ENCODE results near the gene OSBP2. TPM values are rescaled to one million over a fixed set of nuclear protein-coding genes. Genes with fewer than 3 reads are reported as not detected.

OSBP2 gene
- polyA plus RNA-seq, 2 donors, result 2.5 to 2.7 TPM

DNA sequence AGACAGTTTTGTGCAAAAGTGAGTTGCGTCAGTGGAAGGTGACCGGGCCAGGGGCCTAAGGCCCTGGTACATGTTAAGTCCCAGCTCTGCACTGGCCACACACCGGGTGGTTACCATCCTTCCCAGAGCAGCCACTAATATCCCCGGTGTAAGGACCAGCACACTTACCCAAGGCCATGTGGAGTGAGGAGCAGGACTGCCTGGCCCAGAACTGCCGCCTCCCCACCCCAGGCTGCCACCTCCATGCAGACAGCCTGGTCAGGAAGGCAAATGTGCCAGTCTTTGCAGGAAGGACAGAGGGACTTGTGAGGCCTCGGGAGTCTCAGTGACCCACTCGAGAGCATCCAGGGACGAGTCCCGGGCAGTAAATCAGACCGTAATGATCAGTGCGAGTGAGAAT lies 171.0 kb downstream of the OSBP2 start:
- Histone ChIP-seq H3K36me3 (ENCODE audit: control insufficient read depth in 2 of 2, insufficient read depth in 2 of 2, low read length in 1 of 2) (no peaks in the 10 kb centered on the region), H3K27me3 (ENCODE audit: control insufficient read depth in 1 of 2, insufficient read depth in 2 of 2, low read length in 2 of 2) (no peaks in the 10 kb centered on the region), H3K27ac (ENCODE audit: low read depth in 2 of 2, low read length in 1 of 2) (no peak overlapping the region), H3K9me3 (ENCODE audit: control insufficient read depth in 2 of 2, insufficient read depth in 1 of 2, low read depth in 1 of 2, low read length in 1 of 2) (no peaks in the 10 kb centered on the region), H3K4me3 (ENCODE audit: low read depth in 1 of 2, low read length in 2 of 2) (no peak overlapping the region), H3K4me1 (ENCODE audit: control insufficient read depth in 2 of 2, insufficient read depth in 2 of 2, low read length in 1 of 2) (no peaks in the 10 kb centered on the region)
- 91 to 95% methylated on average over 11 of the region's 11 CpGs for WGBS, 2 donors

DNA sequence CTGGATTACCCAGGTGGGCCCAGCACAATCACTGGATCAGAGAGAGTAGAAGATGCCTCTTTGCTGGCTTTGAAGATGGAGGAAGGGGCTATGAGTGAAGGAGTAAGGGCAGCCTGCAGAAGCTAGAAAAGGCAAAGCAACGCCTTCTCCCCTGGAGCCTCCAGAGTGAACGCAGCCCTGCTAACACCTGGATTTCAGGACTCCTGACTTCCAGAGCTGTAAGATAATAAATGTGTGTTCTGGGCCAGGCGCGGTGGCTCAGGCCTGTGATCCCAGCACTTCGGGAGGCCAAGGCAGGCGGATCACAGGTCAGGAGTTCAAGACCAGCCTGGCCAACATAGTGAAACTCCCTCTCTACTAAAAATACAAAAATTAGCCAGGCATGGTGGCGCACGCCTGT lies 171.5 kb downstream of the OSBP2 start:
- WGBS, 2 donors, result 86 to 96% methylated on average over 8 of the region's 8 CpGs

DNA sequence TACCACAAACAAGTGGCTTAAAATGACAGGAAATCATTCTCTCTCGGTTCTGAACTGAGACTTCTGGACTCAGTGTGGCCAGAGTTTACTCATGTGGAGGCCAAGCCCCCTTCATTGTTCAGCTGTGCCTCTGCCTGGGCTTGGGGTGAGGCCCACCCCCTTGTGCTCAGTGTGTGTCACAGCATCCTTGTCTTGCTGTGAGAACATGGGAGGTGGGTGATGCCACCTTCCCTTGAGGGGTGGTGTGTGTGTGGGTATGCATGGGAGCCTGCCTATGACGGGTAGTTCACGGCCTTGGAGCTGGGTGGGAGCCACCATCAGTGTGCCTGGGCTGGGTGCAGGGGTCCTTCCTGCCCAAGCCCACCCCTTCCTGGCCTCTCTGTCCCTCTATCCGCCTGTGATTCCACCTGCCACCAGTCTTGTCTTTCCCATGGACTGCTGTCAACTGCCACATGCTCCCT lies 172.2 kb downstream of the OSBP2 start:
- no peaks in the 10 kb centered on the region for H3K27me3 ChIP-seq (ENCODE audit: control insufficient read depth in 1 of 2, insufficient read depth in 2 of 2, low read length in 2 of 2)
- no peaks in the 10 kb centered on the region for H3K4me1 ChIP-seq (ENCODE audit: control insufficient read depth in 2 of 2, insufficient read depth in 2 of 2, low read length in 1 of 2)
- no peaks in the 10 kb centered on the region for H3K36me3 ChIP-seq (ENCODE audit: control insufficient read depth in 2 of 2, insufficient read depth in 2 of 2, low read length in 1 of 2)
- no peaks in the 10 kb centered on the region for H3K9me3 ChIP-seq (ENCODE audit: control insufficient read depth in 2 of 2, insufficient read depth in 1 of 2, low read depth in 1 of 2, low read length in 1 of 2)
- H3K4me3 ChIP-seq (ENCODE audit: low read depth in 1 of 2, low read length in 2 of 2), result peak overlapping the region in 1 of 2 donors; percentile 5
- 80 to 83% methylated on average over 4 of the region's 4 CpGs for WGBS, 2 donors
- H3K27ac ChIP-seq (ENCODE audit: low read depth in 2 of 2, low read length in 1 of 2), result no peak overlapping the region

More for the DNA sequence above, 171.5 kb downstream of the OSBP2 start:
- Histone ChIP-seq H3K4me3 (ENCODE audit: low read depth in 1 of 2, low read length in 2 of 2) (no peak overlapping the region), H3K27ac (ENCODE audit: low read depth in 2 of 2, low read length in 1 of 2) (no peak overlapping the region), H3K4me1 (ENCODE audit: control insufficient read depth in 2 of 2, insufficient read depth in 2 of 2, low read length in 1 of 2) (no peaks in the 10 kb centered on the region), H3K9me3 (ENCODE audit: control insufficient read depth in 2 of 2, insufficient read depth in 1 of 2, low read depth in 1 of 2, low read length in 1 of 2) (no peaks in the 10 kb centered on the region), H3K36me3 (ENCODE audit: control insufficient read depth in 2 of 2, insufficient read depth in 2 of 2, low read length in 1 of 2) (no peaks in the 10 kb centered on the region), H3K27me3 (ENCODE audit: control insufficient read depth in 1 of 2, insufficient read depth in 2 of 2, low read length in 2 of 2) (no peaks in the 10 kb centered on the region)

DNA sequence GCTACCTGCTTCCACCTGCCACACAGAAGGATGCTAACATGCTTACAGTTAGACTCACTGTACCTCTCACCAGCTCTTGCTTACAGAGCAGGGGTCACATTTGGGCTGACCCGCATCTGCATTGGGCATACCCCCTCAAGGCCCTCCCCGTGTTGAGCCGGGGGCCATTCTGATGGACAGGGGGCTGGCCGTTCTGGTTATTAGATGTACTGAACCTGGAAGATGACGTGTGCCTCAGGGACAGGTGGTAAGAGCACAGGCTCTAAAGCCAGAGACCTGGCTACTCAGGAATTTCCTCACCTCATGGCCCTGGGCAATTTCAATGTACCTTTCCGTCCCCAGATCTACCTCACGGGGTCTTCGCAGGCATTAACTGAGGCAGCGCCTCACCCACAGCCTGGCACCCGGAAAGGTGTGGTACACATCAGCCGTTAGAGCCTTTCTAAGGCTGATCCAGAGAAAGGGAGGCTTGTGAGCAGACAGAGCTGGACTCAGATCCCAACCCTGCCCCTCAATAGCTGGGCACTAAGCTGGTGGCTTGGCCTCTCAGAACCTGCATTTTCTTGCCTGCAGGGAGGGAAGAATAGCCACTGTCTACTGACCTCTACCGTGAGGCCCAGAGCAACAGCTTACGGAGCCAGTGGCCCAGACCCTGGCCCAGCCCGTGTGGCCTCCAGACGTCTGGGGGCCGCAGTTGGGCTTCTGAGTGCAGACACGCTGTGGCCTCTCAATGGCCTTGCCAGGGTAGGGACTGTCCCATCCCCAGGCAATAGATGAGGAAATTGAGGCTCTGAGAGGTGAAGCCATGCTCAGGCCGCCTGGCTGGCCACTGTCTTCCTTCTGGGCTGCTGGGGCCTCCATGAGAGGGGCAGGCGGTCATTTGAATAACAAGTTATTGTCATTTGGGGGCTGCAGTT lies 173.3 kb downstream of the OSBP2 start:
- WGBS, 2 donors, result 89 to 93% methylated on average over 19 of the region's 19 CpGs
- Histone ChIP-seq H3K9me3 (ENCODE audit: control insufficient read depth in 2 of 2, insufficient read depth in 1 of 2, low read depth in 1 of 2, low read length in 1 of 2) (no peaks in the 10 kb centered on the region), H3K4me3 (ENCODE audit: low read depth in 1 of 2, low read length in 2 of 2) (no peak overlapping the region), H3K4me1 (ENCODE audit: control insufficient read depth in 2 of 2, insufficient read depth in 2 of 2, low read length in 1 of 2) (no peaks in the 10 kb centered on the region), H3K27ac (ENCODE audit: low read depth in 2 of 2, low read length in 1 of 2) (no peak overlapping the region), H3K27me3 (ENCODE audit: control insufficient read depth in 1 of 2, insufficient read depth in 2 of 2, low read length in 2 of 2) (no peaks in the 10 kb centered on the region), H3K36me3 (ENCODE audit: control insufficient read depth in 2 of 2, insufficient read depth in 2 of 2, low read length in 1 of 2) (no peaks in the 10 kb centered on the region)

DNA sequence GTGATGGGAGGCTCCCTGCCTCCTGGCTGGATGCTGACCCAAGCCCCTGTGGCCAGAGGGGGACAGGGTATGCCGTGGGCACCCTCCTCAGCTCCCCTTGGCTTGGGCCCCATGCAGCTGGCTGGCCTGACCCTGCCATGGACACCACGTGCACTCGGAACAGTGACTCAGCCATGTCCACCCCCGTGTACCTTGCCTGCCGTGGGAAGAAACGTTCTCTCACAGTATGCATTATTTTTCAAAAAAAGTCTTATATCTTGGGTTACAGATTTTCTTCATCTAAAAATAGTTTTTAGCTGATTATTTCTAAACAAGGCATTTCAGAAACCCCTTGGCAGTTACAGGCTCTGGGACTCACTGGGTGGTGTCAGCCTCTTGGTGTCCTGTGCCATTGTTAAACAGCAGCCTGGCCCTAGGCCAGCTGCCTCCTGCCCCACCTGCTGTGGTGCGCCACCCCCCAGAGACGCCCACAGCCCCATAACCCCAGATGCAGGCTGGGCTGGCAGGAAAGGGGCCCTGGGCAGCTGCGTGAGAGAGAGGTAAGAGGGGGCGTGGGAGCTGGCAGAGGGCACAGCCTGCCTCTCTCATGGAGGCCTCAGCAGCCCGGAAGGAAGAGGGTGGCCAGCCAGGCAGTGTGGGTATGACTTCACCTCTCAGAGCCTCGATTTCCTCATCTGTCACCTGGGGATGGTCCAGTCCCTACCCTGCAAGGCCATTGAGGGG lies 174.2 kb downstream of the OSBP2 start:
- Histone ChIP-seq H3K36me3 (ENCODE audit: control insufficient read depth in 2 of 2, insufficient read depth in 2 of 2, low read length in 1 of 2) (no peaks in the 10 kb centered on the region), H3K9me3 (ENCODE audit: control insufficient read depth in 2 of 2, insufficient read depth in 1 of 2, low read depth in 1 of 2, low read length in 1 of 2) (no peaks in the 10 kb centered on the region), H3K4me1 (ENCODE audit: control insufficient read depth in 2 of 2, insufficient read depth in 2 of 2, low read length in 1 of 2) (no peaks in the 10 kb centered on the region), H3K4me3 (ENCODE audit: low read depth in 1 of 2, low read length in 2 of 2) (no peak overlapping the region), H3K27ac (ENCODE audit: low read depth in 2 of 2, low read length in 1 of 2) (no peak overlapping the region), H3K27me3 (ENCODE audit: control insufficient read depth in 1 of 2, insufficient read depth in 2 of 2, low read length in 2 of 2) (no peaks in the 10 kb centered on the region)
- WGBS, 2 donors, result 68 to 69% methylated on average over 12 of the region's 12 CpGs

DNA sequence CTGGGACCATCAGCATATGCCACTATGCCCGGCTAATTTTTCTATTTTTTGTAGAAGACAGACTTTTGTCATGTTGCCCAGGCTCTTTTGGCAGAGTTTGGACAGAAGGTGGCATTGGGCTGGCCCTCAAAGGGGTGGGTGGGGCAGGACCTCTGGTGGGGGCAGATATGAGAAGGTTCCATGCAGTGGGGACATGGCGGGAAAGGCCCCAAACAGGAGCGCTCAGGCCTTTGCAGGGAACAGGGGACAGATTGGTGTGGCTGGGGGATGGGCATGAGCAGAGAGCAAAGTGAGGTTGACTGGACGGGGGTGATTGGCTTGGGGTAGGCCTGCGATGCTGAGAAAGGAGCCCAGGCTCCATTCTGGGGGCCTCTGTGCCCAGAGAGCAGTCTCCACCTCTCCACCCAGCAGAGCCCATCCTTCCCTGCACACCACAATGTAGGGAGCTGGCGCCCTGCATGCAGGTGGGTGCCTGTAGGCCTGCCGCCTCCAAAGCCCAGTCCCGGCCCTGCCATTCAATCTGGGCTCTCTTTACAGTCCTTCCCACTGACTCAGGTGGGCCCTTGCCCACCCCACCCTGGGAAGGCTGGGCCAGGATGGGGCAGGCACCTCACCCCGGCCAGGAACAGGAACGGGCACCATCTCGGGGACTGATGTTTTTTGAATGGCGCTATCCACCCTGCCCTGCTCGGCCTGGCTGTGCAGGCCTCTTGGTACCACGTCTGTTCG lies 175.2 kb downstream of the OSBP2 start:
- Histone ChIP-seq H3K27me3 (ENCODE audit: control insufficient read depth in 1 of 2, insufficient read depth in 2 of 2, low read length in 2 of 2) (no peaks in the 10 kb centered on the region), H3K36me3 (ENCODE audit: control insufficient read depth in 2 of 2, insufficient read depth in 2 of 2, low read length in 1 of 2) (no peaks in the 10 kb centered on the region), H3K9me3 (ENCODE audit: control insufficient read depth in 2 of 2, insufficient read depth in 1 of 2, low read depth in 1 of 2, low read length in 1 of 2) (no peaks in the 10 kb centered on the region), H3K4me3 (ENCODE audit: low read depth in 1 of 2, low read length in 2 of 2) (no peak overlapping the region), H3K27ac (ENCODE audit: low read depth in 2 of 2, low read length in 1 of 2) (no peak overlapping the region), H3K4me1 (ENCODE audit: control insufficient read depth in 2 of 2, insufficient read depth in 2 of 2, low read length in 1 of 2) (no peaks in the 10 kb centered on the region)
- 92 to 93% methylated on average over 15 of the region's 15 CpGs for WGBS, 2 donors

DNA sequence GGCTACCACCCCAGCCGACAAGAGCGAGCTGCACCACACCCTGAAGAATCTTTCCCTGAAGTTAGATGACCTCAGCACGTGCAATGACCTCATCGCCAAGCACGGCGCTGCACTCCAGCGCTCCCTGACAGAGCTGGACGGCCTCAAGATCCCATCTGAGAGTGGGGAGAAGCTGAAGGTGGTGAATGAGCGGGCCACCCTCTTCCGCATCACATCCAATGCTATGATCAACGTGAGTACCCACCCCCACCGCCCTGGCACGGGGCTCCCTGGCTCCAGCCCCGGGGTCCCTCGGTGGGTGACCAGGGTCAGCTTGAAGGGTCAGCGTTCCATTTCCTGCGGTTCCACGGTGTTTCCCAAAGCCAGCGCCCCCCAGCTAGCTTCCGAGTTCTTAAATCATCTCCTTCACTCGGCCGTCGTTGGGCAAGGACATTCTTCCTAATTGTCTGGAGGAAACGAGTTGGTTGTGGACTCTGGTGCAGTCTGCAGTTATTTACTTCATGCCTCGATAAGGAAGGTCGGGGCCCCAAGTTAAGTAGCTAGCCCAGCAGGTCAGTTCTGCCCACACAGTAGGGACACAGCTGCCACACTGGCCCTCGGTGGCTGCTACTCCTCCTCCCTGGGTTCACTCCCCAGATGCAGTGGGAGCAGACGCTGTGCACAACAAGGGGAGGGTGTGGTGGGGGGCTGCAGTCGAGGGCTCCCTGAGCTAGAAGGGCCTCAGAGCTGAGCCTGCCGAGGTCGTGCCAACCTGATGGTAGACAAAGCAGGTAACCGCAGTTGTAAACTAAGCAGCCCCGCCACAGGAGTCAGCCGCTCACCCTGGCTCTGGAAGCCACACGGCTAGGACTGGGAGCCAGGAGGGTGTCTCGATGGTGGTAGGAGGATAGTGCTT lies 176.0 kb downstream of the OSBP2 start:
- no peaks in the 10 kb centered on the region for H3K36me3 ChIP-seq (ENCODE audit: control insufficient read depth in 2 of 2, insufficient read depth in 2 of 2, low read length in 1 of 2)
- no peaks in the 10 kb centered on the region for H3K9me3 ChIP-seq (ENCODE audit: control insufficient read depth in 2 of 2, insufficient read depth in 1 of 2, low read depth in 1 of 2, low read length in 1 of 2)
- H3K4me3 ChIP-seq (ENCODE audit: low read depth in 1 of 2, low read length in 2 of 2), result no peak overlapping the region
- 90% methylated on average over 36 of the region's 36 CpGs for WGBS, 2 donors
- no peak overlapping the region for H3K27ac ChIP-seq (ENCODE audit: low read depth in 2 of 2, low read length in 1 of 2)
- H3K27me3 ChIP-seq (ENCODE audit: control insufficient read depth in 1 of 2, insufficient read depth in 2 of 2, low read length in 2 of 2), result no peaks in the 10 kb centered on the region
- H3K4me1 ChIP-seq (ENCODE audit: control insufficient read depth in 2 of 2, insufficient read depth in 2 of 2, low read length in 1 of 2), result no peaks in the 10 kb centered on the region

DNA sequence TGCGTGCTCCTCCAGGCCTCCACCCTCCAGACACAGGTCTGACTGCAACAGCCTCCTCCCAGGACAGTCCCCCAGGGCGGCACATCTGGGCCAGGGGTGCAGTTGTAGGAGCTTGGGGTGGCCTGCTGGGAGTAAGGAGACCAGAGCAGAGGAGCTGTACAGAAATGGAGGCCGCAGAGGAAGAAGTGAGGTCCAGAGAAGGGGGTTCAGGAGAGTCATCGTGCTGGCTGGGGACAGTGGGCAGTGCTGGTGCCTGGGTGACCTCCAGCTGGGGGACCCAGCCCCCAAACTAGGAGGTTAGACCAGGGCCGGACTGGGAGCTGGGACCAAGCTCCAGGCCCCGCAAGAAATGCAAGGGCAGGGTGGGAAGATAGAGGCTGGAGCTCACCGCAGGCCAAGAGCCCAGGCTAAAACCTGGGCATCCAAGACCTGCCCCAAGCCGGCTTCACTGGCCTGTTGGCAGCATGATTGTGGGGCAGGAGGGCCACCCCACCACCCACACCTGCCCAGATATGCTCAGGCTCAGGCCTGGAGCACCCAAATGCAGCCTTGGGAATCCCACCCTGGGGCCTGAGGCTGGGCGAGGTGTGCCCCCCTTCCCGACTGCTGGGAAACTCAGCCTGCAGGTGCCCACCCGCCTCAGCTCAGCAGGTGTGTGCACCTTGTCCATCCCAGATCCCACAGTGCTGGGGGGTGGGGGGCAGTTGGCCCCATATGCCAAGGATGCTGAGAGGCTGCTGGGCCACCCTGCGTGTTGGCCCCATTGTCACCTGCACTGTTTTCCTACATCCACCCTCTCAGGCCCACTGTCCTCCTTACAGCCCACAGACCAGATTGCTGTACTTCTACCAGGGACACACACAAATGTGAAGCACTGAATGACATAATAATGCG lies 177.0 kb downstream of the OSBP2 start:
- H3K9me3 ChIP-seq (ENCODE audit: control insufficient read depth in 2 of 2, insufficient read depth in 1 of 2, low read depth in 1 of 2, low read length in 1 of 2), result no peaks in the 10 kb centered on the region
- no peaks in the 10 kb centered on the region for H3K27me3 ChIP-seq (ENCODE audit: control insufficient read depth in 1 of 2, insufficient read depth in 2 of 2, low read length in 2 of 2)
- H3K27ac ChIP-seq (ENCODE audit: low read depth in 2 of 2, low read length in 1 of 2), result no peak overlapping the region
- no peaks in the 10 kb centered on the region for H3K36me3 ChIP-seq (ENCODE audit: control insufficient read depth in 2 of 2, insufficient read depth in 2 of 2, low read length in 1 of 2)
- H3K4me3 ChIP-seq (ENCODE audit: low read depth in 1 of 2, low read length in 2 of 2), result no peak overlapping the region
- no peaks in the 10 kb centered on the region for H3K4me1 ChIP-seq (ENCODE audit: control insufficient read depth in 2 of 2, insufficient read depth in 2 of 2, low read length in 1 of 2)
- WGBS, 2 donors, result 86 to 88% methylated on average over 12 to 13 of the region's 13 CpGs

Data from esophagus (tissue), 2 donors.